ENCODE results near the gene RNF126. TPM values are rescaled to one million over a fixed set of nuclear protein-coding genes. Genes with fewer than 3 reads are reported as not detected.
"Not testable (repeated sequence)": the region's sequence is repeated elsewhere in the genome, so short reads cannot be mapped to it uniquely, and the experiment has no call there.

Gene RNF126
- total RNA-seq, 1 experiment from 2014 or later = 123 TPM

GRCh38 chr19:629961-630714 is 32.9 kb downstream of the RNF126 start:
- DNase-seq (ENCODE audit: low spot score) = no peak

- DNase-seq (ENCODE audit: low spot score) = not testable (repeated sequence)
These were observed 33.5 kb downstream of the RNF126 start for GRCh38 chr19:629515-629914.

GRCh38 chr19:628168-628567 is 34.8 kb downstream of the RNF126 start:
- DNase-seq (ENCODE audit: low spot score) = no peak

- DNase-seq (ENCODE audit: low spot score) = not testable (repeated sequence)
These were observed 36.4 kb downstream of the RNF126 start for GRCh38 chr19:626566-626965.

DNA sequence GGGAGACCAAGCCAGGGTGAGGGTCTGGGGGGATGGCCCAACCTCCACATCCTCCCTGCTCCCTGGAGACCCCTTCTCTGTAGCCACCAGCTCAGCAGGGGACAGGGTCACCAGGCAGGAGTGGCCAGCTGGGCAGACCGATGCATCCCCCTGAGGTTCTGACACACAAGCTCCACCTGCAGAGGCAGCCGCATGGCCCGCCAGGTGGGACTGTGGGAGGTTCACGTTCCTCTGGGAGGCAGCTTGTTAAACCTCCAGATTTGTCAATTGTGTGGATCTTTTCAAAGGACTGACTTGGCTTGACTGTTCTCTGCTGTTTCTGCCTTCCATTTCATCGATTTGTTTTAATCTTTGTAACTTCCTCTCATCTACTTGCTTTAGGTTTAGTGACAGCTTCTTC is 37.8 kb downstream of the RNF126 start:
- DNase-seq (ENCODE audit: low spot score) = no peak

GRCh38 chr19:624433-625109 is 38.4 kb downstream of the RNF126 start:
- no peak for DNase-seq (ENCODE audit: low spot score)

DNA sequence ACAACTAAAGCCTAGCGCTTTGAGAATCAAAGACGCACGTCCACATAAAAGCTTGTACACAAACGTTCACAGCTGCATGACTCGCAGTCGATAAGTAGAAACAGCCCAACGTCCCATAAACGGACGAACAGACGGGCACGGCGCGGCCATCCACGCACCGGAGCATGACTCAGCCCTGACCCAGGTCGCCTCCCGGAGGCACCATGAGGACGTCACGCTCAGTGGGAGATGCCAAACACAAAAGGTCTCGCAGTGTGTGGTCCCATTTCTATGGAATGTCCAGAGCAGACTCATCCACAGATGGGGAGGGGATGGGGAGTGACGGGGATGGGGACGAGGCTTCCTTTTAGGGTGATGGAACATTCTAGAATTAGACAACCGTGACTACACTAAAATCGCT is 39.0 kb downstream of the RNF126 start:
- peak; percentile 24 for DNase-seq (ENCODE audit: low spot score)

DNA sequence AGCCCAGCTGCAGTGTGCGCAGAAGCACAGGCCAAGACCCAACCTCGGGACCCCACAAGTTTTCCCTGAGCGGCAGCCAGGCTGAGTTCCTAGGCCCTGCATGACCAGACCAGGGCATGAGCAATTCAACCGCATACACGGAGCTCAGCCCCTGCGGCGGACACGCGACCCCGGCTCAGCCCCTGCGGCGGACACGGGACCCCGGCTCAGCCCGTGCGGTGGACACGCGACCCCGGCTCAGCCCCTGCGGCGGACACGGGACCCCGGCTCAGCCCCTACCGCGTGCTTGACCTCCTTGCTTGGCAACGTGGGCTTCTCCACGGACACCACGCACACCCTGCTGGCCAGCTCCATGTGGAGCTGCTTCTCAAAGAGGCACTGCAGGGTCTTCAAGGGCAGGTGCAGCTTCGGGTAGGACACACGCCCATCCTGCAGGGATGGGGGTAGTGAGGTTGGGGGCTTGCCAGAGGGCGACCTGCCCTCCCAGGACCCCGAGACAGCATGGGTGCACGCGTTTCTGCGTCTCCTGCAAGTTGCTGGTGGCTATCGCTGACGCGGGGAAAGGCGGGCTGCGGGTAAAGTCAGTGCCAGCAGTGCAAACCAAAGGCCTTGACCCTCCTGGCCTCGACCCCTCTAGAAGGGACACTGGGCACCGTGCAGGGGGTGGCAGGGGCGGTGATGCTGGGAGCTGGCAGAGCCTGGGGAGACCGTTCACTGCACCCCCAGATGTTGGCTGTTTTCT is 39.7 kb downstream of the RNF126 start:
- DNase-seq (ENCODE audit: low spot score) = no peak

GRCh38 chr19:622666-623065 is 40.3 kb downstream of the RNF126 start:
- no peak for DNase-seq (ENCODE audit: low spot score)

GRCh38 chr19:621819-622218 is 41.2 kb downstream of the RNF126 start:
- no peak for DNase-seq (ENCODE audit: low spot score)

- not testable (repeated sequence) for DNase-seq (ENCODE audit: low spot score)
These were observed 41.8 kb downstream of the RNF126 start for GRCh38 chr19:621191-621590.

DNA sequence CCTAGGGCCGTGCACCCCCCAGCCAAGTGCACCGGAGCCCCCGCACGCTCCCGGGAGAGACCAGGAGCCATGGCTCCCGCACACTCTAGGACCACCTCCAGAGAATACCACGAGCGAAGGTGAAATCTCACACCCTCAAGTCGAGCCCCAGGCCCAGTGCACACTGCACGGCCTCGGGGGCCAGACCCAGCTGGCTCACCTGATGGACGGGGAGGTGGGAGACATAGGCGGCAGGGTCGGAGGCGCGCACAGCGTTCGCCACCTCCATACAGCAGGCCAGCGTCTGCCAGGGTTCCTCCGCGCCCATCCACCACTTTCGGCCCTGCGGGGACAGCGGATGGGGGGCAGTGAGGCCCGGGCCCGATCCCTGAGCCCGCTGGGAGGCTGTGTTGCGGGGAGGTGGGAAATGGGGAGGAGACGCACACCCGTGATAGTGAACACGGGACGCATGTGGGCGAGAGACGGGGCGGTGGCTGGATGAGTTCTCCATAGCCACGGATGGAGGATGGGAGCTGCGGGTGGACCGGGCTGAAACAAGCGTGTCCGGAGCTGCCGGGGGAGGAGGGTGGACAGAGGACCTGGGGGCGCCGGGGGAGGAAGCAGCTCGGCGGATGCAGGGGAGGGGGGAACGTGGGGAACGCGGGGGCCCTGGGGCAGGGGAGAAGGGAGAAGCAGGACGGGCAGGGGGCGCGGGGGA is 42.7 kb downstream of the RNF126 start:
- DNase-seq (ENCODE audit: low spot score) = no peak

DNA sequence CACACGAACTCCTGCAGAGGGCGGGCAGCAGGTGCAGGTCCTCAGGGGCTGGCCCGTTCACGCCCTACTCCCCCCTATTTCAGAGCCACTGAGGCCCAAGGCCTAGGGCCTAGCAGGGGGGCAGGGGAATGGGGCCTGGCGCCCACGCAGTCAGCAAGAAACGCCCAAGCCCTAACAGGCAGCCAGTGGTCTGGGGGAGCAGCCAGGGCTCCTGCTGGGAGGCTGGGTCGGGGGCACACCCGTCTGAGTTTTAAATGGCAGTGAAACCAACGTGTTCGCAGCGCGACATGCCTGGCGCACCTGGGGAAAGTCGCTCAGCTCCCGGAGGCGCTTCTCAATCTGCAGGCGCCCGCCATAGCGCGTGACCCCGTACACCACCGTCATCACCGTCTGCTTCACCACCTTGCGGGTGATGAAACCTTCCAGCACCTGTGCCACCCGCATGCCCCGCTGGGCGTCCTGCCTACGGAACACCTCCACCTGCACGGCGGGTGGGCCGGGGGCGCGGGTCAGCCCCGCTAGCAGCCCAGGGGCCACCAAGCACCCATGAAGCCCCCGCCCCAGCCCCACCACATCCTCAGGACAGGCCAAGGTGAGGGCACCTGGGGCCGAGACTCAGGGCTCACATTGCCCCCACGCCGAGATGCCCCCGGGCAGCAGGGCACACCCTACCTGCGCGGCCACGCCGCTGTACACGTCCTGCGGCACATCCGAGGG is 43.6 kb downstream of the RNF126 start:
- DNase-seq (ENCODE audit: low spot score) = no peak

DNA sequence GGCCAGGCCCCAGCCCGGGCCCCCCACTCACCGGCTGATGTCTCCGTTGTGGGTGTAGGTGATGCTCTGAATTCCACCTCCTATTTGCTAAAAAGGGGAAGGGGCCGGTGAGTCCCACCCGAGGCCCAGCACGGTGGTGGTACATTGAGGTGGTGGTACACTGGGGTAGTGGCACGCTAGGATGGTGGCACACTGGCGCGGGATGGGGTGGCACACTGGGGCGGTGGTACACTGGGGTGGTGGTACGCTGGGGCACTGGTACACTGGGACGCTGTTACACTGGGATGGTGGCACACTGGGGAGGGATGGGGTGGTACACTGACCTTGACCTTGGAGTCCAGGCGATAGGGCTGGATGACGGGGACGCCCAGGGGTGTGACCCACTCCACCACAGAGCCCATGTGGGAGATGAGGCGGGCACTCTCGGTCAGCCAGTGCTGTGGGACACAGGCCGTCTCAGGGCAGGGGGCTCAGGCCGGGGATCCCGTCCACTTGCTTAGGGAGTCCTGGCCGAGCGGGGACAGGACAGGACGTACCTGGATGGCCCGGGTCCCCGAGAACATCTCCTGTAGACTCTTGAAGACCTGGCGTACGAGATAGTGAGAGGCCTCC is 44.2 kb downstream of the RNF126 start:
- no peak for DNase-seq (ENCODE audit: low spot score)

- no peak for DNase-seq (ENCODE audit: low spot score)
These were observed 44.8 kb downstream of the RNF126 start for GRCh38 chr19:618247-618619.

DNA sequence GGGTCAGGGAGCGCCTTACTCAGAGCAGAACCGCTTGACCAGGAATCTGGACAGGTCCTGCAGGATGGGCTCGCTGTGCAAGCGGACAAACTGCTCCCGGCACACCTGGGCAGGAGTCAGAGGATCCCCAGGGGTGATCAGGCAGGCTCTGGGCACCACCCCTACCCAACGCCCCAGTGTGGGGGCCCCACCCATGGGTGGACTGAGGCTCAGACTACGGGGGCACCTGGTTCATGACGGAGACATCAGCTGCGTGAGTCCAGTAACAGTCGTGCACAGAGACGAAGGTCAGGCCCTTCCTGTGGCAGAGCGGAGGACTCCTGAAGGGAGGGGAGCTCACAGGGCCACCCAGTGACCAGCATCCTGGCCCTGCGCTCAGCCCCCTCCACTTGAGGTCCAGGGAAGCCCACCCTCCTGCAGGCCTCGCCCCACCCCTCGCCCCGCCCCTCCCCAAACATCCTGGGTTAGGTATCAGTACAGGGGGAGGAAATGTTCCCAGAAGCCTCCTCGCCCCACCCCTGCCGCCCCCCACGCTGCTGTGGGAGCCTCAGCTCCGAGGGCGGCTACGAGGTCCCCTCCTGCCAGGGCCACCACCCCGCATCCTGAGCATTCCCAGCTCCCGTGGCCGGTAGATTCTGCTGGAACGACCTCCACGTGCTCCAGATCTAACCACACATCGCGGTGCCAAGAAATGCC is 45.3 kb downstream of the RNF126 start:
- DNase-seq (ENCODE audit: low spot score) = no peak

GRCh38 chr19:616747-617526 is 46.1 kb downstream of the RNF126 start:
- DNase-seq (ENCODE audit: low spot score) = peak; percentile 49

DNA sequence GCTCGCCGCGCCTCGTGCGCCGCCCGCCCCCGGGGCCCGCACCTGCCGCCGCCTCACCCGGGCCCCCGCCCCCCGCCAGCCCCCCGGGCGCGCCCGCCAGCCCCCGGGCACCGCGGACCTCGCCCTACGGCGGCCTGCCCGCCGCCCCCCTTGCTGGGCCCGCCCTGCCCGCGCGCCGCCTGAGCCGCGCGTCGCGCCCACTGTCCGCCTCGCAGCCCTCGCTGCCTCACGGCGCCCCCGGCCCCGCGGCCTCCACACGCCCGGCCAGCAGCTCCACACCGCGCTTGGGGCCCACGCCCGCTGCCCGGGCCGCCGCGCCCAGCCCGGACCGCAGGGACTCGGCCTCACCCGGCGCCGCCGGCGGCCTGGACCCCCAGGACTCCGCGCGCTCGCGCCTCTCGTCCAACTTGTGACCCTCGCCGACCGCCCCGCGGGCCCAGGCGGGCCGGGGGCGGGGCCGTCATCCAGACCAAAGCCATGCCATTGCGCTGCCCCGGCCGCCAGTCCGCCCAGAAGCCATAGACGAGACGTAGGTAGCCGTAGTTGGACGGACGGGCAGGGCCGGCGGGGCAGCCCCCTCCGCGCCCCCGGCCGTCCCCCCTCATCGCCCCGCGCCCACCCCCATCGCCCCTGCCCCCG is 46.8 kb downstream of the RNF126 start:
- DNase-seq (ENCODE audit: low spot score) = no peak

GRCh38 chr19:615619-616018 is 47.4 kb downstream of the RNF126 start:
- DNase-seq (ENCODE audit: low spot score) = peak; percentile 38
